Parathyroid adenoma (tissue), 2 donors: ENCODE data around the gene TXNRD2.

Source experiments
- H2AFZ ChIP-seq: fragments of 300-600 bp; sonication (generic); one replicate; pipeline ENCODE4 v1.7.0; 2017; ENCODE audit warnings: antibody characterized with exemption, mild to moderate bottlenecking
- H3K27ac ChIP-seq: fragments of 300-600 bp; sonication (generic); one replicate; pipeline ENCODE4 v1.7.0; 2017
- H3K27me3 ChIP-seq: fragments of 300-600 bp; sonication (generic); one replicate; pipeline ENCODE4 v1.7.0; 2017; ENCODE audit warnings: low read length; ENCODE audit not compliant: control insufficient read depth, insufficient read depth
- H3K36me3 ChIP-seq: fragments of 300-600 bp; sonication (generic); one replicate; pipeline ENCODE4 v1.7.0; 2017; ENCODE audit warnings: low read length; ENCODE audit not compliant: control insufficient read depth, insufficient read depth
- H3K4me1 ChIP-seq: fragments of 300-600 bp; sonication (generic); one replicate; pipeline ENCODE4 v1.7.0; 2017; ENCODE audit warnings: control low read depth
- H3K4me2 ChIP-seq: fragments of 300-600 bp; sonication (generic); one replicate; pipeline ENCODE4 v1.7.0; 2017; ENCODE audit warnings: low read length
- H3K4me3 ChIP-seq: fragments of 300-600 bp; sonication (generic); one replicate; pipeline ENCODE4 v1.7.0; 2017; ENCODE audit warnings: low read depth, low read length
- H3K79me2 ChIP-seq: fragments of 300-600 bp; sonication (generic); one replicate; pipeline ENCODE4 v1.7.0; 2017; ENCODE audit warnings: control low read depth
- H3K9ac ChIP-seq: fragments of 300-600 bp; sonication (generic); one replicate; pipeline ENCODE4 v1.7.0; 2017; ENCODE audit warnings: mild to moderate bottlenecking
- H3K9me3 ChIP-seq: fragments of 300-600 bp; sonication (generic); one replicate; pipeline ENCODE4 v1.7.0; 2017; ENCODE audit warnings: low read length; ENCODE audit not compliant: control insufficient read depth
- TF ChIP-seq, protein P1 (sequence below): fragments of 300-600 bp; sonication (generic); IDR thresholded peaks from one replicate; pipeline ENCODE4 v1.7.0; 2017; ENCODE audit warnings: antibody characterized with exemption, mild to moderate bottlenecking
- donor health status: primary hyperparathyroidism.

TXNRD2 gene

DNA sequence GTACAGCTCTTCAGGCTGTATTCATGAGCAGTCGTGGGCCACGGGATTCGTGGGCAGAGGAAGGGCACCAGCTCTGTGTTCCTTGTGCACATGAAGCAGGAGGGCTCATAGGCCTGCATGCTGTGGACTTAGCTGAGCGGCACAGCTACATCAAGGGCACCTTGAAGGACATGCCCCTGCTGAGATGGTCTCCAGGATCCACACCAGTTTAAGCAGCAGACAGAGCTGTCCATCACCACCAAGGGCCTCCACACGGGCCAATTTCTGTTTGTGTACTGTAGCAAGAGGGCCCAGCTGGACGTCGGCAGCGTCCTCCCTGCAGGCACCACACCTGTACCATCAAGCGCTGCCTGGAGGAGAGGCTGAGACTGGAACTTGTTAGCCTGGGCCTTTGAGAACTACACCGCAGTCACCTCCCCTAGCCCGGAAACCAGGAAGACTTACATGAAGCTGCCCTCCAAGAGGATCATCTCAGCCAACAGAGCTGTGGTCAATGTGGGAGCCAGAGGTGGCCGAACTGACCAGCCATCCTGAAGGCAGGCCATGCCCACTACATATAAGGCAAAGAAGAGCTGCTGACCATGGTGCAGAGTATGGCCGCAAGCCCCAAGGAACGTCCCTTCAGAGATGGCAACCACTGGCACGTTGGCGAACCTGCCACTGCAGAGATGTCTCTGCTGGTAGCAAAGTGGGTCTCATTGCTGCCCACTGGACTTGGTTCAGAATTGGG is 54.2 kb downstream of the TXNRD2 start:
- Histone ChIP-seq H3K9me3 (no peaks in the 10 kb centered on the region), H3K27me3 (no peaks in the 10 kb centered on the region), H3K9ac (no peak overlapping the region), H3K27ac (peak overlapping the region; percentile 47), H3K36me3 (no peaks in the 10 kb centered on the region), H3K4me2 (no peak overlapping the region), H3K4me3 (no peak overlapping the region), H3K79me2 (no peaks in the 10 kb centered on the region), H3K4me1 (peaks cover 21% of the 10 kb centered on the region), H2AFZ (no peak overlapping the region)
- TF ChIP-seq, protein P1, sequence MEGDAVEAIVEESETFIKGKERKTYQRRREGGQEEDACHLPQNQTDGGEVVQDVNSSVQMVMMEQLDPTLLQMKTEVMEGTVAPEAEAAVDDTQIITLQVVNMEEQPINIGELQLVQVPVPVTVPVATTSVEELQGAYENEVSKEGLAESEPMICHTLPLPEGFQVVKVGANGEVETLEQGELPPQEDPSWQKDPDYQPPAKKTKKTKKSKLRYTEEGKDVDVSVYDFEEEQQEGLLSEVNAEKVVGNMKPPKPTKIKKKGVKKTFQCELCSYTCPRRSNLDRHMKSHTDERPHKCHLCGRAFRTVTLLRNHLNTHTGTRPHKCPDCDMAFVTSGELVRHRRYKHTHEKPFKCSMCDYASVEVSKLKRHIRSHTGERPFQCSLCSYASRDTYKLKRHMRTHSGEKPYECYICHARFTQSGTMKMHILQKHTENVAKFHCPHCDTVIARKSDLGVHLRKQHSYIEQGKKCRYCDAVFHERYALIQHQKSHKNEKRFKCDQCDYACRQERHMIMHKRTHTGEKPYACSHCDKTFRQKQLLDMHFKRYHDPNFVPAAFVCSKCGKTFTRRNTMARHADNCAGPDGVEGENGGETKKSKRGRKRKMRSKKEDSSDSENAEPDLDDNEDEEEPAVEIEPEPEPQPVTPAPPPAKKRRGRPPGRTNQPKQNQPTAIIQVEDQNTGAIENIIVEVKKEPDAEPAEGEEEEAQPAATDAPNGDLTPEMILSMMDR: no peak

DNA sequence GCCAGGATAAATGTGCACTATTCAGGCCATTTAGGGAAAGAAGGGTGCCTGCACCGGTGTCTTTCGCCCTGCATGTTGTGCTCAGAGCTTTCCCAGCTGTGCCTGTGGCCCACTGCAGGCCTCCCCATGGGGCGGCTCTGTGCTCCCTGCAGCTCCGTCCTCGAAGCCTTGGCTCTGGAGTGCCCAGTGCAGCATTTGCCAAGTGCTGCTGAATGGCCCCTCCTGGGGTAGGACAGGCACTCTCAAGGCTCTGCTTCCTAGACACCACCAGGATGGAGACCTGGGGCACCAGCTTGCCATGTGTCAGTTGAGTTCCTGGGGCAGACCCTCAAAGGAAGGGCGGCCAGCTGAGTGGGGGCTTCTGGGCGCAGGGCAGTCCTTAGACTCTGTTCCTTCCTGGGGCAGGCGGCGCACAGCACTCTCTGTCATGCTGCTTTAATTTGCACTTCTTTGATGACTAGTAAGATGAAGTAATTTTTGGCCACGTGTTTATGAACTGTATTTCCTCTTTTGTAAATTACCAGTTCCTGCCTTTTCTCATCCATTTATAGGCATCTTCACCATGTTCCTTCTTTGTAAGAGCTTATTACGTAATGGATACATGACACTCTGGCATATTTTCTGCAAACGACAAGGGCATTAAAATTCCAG is 54.9 kb downstream of the TXNRD2 start:
- H3K4me1 ChIP-seq: peaks cover 16% of the 10 kb centered on the region
- no peak overlapping the region for H3K4me3 ChIP-seq

DNA sequence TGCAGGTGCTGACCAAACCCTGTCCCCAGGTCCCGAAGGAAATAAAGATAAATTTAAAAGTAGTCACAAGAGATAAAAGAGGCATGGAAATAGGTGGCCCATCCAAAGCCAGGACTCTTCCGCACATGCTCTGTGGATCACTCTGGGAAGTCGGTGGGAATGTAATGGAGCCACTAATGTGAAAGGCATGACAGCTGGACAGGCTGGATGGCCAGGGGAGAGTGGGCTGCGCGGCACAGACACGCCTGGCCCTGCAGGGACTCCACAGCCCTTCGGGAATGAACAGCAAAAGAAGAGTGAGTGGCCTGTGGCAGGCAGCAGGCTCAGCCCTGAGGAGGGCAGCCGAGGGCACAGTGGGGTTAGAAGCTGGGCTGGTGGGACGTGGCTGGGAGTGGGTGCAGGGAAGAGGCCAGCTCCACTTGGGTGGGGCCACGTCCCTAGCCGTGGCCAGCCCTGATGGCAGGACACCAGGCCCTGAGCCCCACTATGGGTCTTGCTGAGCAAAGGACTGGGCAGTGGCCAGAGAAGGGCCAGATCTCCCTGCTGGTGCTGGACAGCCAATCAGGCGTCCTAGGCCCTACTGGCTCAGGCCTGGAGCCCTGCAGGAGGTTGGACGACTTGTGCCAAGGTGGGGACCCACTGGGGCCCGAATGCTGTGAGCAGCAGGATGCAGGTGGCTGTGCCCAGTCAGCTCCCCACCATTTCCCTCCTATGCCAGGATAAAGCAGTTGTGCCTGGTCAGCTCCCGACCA is 55.6 kb downstream of the TXNRD2 start:
- no peak overlapping the region for H3K4me2 ChIP-seq
- no peaks in the 10 kb centered on the region for H3K36me3 ChIP-seq
- H3K27ac ChIP-seq: no peak overlapping the region
- H3K9ac ChIP-seq: no peak overlapping the region
- no peaks in the 10 kb centered on the region for H3K9me3 ChIP-seq
- no peaks in the 10 kb centered on the region for H3K27me3 ChIP-seq
- peaks cover 12% of the 10 kb centered on the region for H3K4me1 ChIP-seq
- no peak overlapping the region for H3K4me3 ChIP-seq
- TF ChIP-seq, protein P1: no peak
- H3K79me2 ChIP-seq: no peaks in the 10 kb centered on the region
- H2AFZ ChIP-seq: no peak overlapping the region

More for the DNA sequence above, 54.9 kb downstream of the TXNRD2 start:
- no peaks in the 10 kb centered on the region for H3K27me3 ChIP-seq
- H3K36me3 ChIP-seq: no peaks in the 10 kb centered on the region
- H3K27ac ChIP-seq: peak overlapping the region; percentile 47
- TF ChIP-seq, protein P1: no peak
- no peak overlapping the region for H3K4me2 ChIP-seq
- H3K9me3 ChIP-seq: no peaks in the 10 kb centered on the region
- no peak overlapping the region for H3K9ac ChIP-seq
- H3K79me2 ChIP-seq: no peaks in the 10 kb centered on the region
- H2AFZ ChIP-seq: no peak overlapping the region

GRCh38 chr22:19884954-19885751 is 56.5 kb downstream of the TXNRD2 start:
- Histone ChIP-seq H3K36me3 (no peaks in the 10 kb centered on the region), H3K4me1 (peaks cover 6% of the 10 kb centered on the region), H3K4me2 (no peak overlapping the region), H3K27me3 (no peaks in the 10 kb centered on the region), H3K9me3 (no peaks in the 10 kb centered on the region), H2AFZ (no peak overlapping the region), H3K79me2 (no peaks in the 10 kb centered on the region), H3K9ac (no peak overlapping the region), H3K4me3 (no peak overlapping the region), H3K27ac (no peak overlapping the region)
- TF ChIP-seq, protein P1: no peak
